Measurements from ENCODE around the gene ASCC2.

Gene ASCC2

GRCh38 chr22:29780220-29780619 lies 57.9 kb downstream of the ASCC2 start:
- no peak overlapping the region for H3K4me3 ChIP-seq (ENCODE audit: low read length)
- no peak for TF ChIP-seq ZNF274 (IDR thresholded peaks at IDR 0.05; ENCODE audit: low read depth, low read length)

- TF ChIP-seq ZNF274 (IDR thresholded peaks at IDR 0.05; ENCODE audit: low read depth, low read length): no peak
These were observed 64.8 kb downstream of the ASCC2 start for GRCh38 chr22:29773233-29773632.

GRCh38 chr22:29772170-29772641 lies 65.9 kb downstream of the ASCC2 start:
- no peak overlapping the region for H3K4me3 ChIP-seq (ENCODE audit: low read length)
- TF ChIP-seq ZNF274 (IDR thresholded peaks at IDR 0.05; ENCODE audit: low read depth, low read length): no peak

More at GRCh38 chr22:29773233-29773632, 64.8 kb downstream of the ASCC2 start:
- H3K4me3 ChIP-seq (ENCODE audit: low read length): no peak overlapping the region

- no peak for TF ChIP-seq ZNF274 (IDR thresholded peaks at IDR 0.05; ENCODE audit: low read depth, low read length)
- H3K4me3 ChIP-seq (ENCODE audit: low read length): no peak overlapping the region
These were observed 68.3 kb downstream of the ASCC2 start for GRCh38 chr22:29769723-29770321.

- no peak for TF ChIP-seq ZNF274 (IDR thresholded peaks at IDR 0.05; ENCODE audit: low read depth, low read length)
These were observed 69.9 kb downstream of the ASCC2 start for GRCh38 chr22:29768052-29768693.

GRCh38 chr22:29767171-29768051 lies 70.7 kb downstream of the ASCC2 start, which contains the start of gene UQCR10:
TSS of gene UQCR10 (plus strand) at chr22:29767369. CDS start at chr22:29767399, 30 bp downstream.
- peak within 1 kb of the TSS; percentile 92 for H3K4me3 ChIP-seq (ENCODE audit: low read length)
- TF ChIP-seq ZNF274 (IDR thresholded peaks at IDR 0.05; ENCODE audit: low read depth, low read length): no peak

More at GRCh38 chr22:29768052-29768693, 69.9 kb downstream of the ASCC2 start:
- H3K4me3 ChIP-seq (ENCODE audit: low read length): peak overlapping the region; percentile 92

GRCh38 chr22:29766632-29767170 lies 71.4 kb downstream of the ASCC2 start, which contains the start of gene ZMAT5:
TSS of gene ZMAT5 (minus strand) at chr22:29767007. CDS start at chr22:29748544, 18,463 bp downstream.
- no peak for TF ChIP-seq ZNF274 (IDR thresholded peaks at IDR 0.05; ENCODE audit: low read depth, low read length)
- peak within 1 kb of the TSS; percentile 92 for H3K4me3 ChIP-seq (ENCODE audit: low read length)

GRCh38 chr22:29765905-29766631 lies 72.0 kb downstream of the ASCC2 start:
- H3K4me3 ChIP-seq (ENCODE audit: low read length): peak overlapping the region; percentile 74
- TF ChIP-seq ZNF274 (IDR thresholded peaks at IDR 0.05; ENCODE audit: low read depth, low read length): no peak

- no peak overlapping the region for H3K4me3 ChIP-seq (ENCODE audit: low read length)
- TF ChIP-seq ZNF274 (IDR thresholded peaks at IDR 0.05; ENCODE audit: low read depth, low read length): no peak
These were observed 75.8 kb downstream of the ASCC2 start for GRCh38 chr22:29762263-29762662.

- no peak overlapping the region for H3K4me3 ChIP-seq (ENCODE audit: low read length)
- TF ChIP-seq ZNF274 (IDR thresholded peaks at IDR 0.05; ENCODE audit: low read depth, low read length): no peak
These were observed 79.1 kb downstream of the ASCC2 start for GRCh38 chr22:29758959-29759358.

GRCh38 chr22:29758068-29758622 lies 79.9 kb downstream of the ASCC2 start:
- no peak for TF ChIP-seq ZNF274 (IDR thresholded peaks at IDR 0.05; ENCODE audit: low read depth, low read length)

GRCh38 chr22:29757096-29757495 lies 81.0 kb downstream of the ASCC2 start:
- TF ChIP-seq ZNF274 (IDR thresholded peaks at IDR 0.05; ENCODE audit: low read depth, low read length): no peak
- H3K4me3 ChIP-seq (ENCODE audit: low read length): no peak overlapping the region

More at GRCh38 chr22:29758068-29758622, 79.9 kb downstream of the ASCC2 start:
- no peak overlapping the region for H3K4me3 ChIP-seq (ENCODE audit: low read length)

GRCh38 chr22:29756341-29756740 lies 81.7 kb downstream of the ASCC2 start:
- no peak overlapping the region for H3K4me3 ChIP-seq (ENCODE audit: low read length)
- no peak for TF ChIP-seq ZNF274 (IDR thresholded peaks at IDR 0.05; ENCODE audit: low read depth, low read length)
